ENCODE measurements around the gene C11orf58.
A peak's percentile ranks its signal among the peaks of the same experiment; 100 is the strongest.

Gene C11orf58

GRCh38 chr11:16785520-16786128, 47.2 kb downstream of the C11orf58 start:
- DNase-seq (ENCODE audit: low spot score) = peak; percentile 88

- DNase-seq (ENCODE audit: low spot score) = no peak
These were observed 47.7 kb downstream of the C11orf58 start for GRCh38 chr11:16786131-16786530.

- DNase-seq (ENCODE audit: low spot score) = no peak
These were observed 48.7 kb downstream of the C11orf58 start for GRCh38 chr11:16787035-16787742.

GRCh38 chr11:16788141-16789062, 50.0 kb downstream of the C11orf58 start:
- peak; percentile 78 for DNase-seq (ENCODE audit: low spot score)

DNA sequence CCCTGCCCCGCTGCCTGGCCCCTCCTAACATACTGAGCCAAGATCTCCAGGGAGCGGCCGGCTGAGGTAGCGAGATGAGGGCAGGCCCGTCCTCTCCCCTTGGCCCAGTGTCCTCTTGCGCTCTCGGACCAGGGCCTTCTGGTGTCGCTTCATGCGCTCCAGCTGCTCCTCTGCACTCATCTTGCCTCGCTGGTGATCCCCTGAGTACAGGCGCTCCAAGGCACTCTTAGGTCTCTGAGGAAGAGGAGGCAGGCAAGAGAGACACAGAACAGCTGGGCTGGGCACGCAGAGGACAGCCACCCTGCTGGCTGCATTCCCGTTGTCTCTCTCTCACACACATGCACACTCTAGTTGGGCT, 50.6 kb downstream of the C11orf58 start:
- DNase-seq (ENCODE audit: low spot score) = no peak

DNA sequence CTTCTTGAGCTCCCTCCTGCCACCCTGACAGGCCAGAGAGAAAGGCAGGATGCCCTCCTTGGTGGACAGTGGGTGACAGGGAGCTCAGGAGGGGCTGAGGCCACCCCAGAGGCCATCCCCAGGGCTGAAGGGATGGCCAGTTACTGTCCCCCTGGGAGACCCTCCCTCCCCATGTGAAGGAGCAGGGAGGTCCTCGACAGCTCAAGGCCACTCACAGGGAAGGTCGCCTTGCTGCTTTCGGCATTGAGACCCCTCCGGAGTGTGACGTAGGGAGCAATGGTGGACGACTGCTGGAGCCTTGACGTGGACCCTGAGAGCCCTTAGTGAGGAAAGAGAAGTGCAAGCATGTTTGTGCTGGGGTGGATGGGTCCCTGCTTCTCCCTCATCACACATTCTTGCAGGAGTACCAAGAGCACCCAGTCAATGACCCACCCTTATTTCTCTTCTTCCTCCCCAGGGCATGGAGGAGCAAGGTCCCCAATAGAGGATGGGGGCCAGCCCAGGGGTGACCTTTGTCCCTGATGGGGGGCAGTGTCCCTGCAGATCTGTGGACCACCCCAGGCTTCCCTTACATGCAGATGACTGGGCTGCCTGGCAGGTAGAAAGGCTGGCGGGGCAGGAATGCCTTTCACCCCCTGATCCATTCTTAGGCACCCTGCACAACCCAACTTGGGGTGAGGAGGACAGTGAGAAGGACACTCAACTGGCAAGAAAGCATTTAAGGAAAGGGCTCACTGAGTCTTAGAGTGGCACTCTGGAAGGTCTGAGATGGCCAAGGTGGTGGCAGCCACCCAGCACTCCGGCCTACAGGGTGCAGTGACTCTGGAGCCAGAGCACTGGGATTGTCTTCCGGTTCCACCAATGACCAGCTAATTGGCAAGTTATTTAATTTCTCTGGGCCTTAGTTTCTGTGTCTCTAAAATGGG, 51.4 kb downstream of the C11orf58 start:
- DNase-seq (ENCODE audit: low spot score) = no peak

DNA sequence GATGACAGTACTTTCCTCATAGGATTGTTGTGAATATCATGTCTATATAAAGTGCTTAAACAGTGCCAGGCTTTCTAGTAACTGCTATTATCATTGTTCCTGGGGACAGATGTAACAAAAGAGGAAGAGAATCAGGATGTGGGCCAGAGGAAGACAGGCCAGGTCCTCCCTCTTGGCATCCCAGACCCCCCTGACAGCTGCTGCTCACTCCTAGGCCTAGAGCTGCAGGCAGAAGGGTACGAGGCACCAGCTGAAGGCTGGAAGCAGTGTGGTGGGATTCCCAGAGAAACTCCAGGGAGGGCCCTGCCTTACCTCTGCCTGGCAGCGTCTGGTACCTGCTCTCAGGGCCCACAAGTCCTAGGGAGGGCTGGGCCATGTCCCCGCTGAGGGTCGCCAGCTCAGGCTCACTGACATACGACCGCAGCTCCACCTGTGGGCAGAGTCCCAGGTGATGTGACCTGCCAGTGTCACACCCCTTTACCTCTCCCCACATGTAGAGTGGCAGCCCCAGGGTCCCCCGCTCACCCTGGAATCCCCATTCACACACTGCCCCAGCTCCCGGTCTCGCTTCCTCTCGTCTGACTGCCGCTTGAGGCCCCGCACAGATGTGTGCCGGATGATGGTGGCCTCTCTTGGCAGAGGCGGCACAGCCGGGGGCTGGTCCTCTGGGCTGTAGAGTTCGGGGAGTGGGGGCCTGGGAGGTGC, 52.2 kb downstream of the C11orf58 start:
- no peak for DNase-seq (ENCODE audit: low spot score)

GRCh38 chr11:16791191-16791961, 52.9 kb downstream of the C11orf58 start:
- peak; percentile 49 for DNase-seq (ENCODE audit: low spot score)

DNA sequence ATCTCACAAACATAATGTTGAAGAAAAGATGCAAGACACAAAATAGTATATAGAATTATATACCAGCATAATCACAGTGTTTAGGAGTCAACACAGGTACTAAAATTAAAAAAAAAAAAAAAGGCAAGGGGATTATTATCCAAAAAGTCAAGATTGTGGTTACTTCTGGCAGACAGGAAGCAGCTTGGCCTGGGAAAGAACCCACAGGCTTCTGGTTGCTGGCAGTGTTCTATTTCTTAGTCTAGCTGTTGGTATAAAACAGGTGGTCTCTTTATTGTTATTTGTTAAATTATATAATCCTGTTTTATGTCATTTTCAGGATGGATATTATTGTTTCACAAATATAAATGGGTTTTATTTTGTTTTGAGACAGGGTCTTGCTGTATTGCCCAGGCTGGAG, 54.0 kb downstream of the C11orf58 start:
- DNase-seq (ENCODE audit: low spot score) = no peak

GRCh38 chr11:16793009-16793408, 54.6 kb downstream of the C11orf58 start:
- DNase-seq (ENCODE audit: low spot score) = no peak

DNA sequence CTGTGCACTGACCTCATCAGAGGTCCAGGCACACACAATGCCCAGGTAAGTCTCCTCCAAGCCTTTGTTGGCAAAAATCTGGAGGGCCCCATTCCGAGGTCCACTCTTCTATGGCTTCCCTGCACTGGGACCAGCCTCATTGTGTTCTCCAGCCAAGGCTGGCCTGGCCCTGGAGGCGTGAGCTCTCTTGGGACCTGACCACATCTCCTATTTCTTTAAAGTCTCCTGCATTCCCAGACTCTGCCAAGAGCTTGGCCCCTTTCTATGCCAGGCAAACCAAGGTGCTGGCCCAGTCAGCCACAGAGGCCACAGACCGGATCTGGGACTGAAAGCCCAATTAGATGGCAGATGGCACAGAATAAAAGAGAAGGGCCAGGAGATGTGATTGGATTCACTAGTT, 55.1 kb downstream of the C11orf58 start:
- DNase-seq (ENCODE audit: low spot score) = no peak

DNA sequence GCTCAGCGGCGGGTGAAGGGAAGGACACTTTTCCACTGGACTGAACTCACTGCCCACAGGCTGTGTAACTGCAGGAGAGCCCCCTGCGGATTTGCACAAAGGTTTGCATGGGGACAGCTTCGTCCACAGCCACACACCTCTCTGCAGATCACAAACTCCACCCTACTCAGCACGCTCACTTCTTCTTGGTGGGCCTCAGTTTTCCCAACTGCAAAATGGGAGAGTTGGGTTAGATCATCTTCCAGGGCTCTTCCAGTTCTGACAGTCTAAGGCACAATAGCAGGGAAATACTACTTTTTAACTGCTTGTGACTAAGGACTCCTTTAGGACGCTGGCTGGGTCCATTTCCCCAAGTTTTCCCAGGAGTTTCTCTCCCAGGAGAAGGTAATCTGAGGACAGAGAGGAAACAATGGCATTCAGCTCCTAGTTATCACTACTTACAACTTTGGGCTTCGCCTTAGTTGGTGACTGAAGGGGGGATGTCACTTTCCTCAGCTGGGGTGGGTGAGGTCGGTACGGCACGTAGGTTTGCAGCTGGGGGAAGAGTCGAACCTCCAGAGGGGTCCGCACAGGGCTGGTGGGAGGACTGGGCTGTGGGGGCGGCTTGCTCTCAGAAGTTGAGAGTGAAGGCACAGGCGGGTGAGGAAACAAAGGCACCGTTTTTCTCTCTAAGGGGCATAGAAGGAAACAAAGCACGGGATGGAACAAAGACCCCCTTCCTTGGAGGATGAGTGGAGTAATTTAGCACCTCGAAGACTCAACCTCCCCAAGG, 55.8 kb downstream of the C11orf58 start:
- DNase-seq (ENCODE audit: low spot score) = no peak

DNA sequence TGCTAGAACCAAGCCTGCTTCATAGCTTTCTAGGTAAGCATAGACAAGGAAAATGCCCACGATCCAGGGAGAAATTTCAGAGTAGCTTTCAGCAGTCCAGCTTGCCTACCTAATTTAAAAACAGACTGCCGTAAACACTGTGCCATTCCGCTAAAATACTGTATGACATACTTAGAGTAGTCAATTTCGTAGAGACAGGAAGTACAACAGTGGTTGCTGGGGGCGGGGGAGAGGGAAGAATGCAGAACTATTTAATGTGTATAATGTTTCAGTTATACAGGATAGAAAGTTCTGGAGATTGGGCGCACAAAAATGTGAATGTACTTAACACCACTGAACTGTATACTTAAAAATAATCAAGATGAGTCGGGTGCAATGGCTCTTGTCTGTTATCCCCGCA, 56.7 kb downstream of the C11orf58 start:
- no peak for DNase-seq (ENCODE audit: low spot score)

DNA sequence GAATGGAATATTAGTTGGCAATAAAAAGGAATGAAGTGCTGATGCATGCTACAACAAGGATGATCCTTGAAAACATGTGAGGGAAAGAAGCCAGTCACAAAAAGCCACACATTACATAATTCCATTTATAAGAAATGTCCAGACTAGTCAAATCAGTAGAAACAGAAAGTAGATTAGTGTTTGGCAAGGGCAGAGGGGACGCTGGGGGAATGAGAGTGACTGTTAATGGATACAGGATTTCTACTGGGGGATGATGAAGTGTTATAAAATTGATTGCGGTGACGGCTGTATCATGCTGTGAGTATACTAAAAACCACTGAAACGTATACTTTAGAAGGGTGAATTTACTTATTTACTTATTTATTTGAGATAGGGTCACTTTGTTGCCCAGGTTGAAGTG, 57.9 kb downstream of the C11orf58 start:
- no peak for DNase-seq (ENCODE audit: low spot score)

DNA sequence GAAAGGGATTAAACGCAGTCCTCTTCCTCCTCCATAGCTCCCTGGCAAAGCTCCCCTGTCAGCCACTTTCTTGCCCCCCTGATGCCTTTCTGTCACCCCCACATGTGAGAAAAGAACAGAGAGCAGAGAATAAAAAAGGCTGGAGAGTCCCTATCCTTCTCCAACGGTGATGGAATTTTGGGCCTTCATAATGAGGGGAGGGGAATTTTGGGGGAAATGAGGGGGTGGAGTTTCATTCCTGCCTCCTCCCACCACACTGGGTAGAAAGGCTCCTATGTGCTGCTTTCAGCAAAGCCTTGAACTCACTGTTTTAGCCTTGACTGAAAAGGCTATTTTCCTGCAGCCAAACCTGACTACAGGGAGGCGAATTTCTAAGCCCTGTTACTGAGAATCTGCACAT, 59.3 kb downstream of the C11orf58 start:
- no peak for DNase-seq (ENCODE audit: low spot score)

GRCh38 chr11:16799221-16799620, 60.8 kb downstream of the C11orf58 start:
- DNase-seq (ENCODE audit: low spot score) = no peak

GRCh38 chr11:16799890-16800289, 61.4 kb downstream of the C11orf58 start:
- DNase-seq (ENCODE audit: low spot score) = no peak

DNA sequence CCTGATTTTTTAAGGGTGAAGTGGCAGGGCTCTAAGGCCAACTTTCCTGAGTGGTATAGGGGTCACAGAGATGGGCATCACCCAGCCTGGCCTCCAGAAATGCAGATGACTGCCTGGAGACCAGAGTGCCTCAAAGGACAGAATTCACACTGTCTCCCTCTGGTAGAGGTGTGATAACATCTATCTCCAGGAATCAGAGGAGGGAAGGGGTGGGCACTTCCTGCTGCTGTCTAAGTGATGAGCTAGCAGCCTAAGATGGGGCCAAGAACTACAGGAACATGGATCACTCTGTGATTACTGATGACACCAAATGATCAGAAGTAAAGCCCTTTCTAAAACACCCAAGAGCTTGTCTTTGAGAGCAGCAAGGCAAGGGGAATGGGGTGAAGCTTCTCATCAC, 61.9 kb downstream of the C11orf58 start:
- no peak for DNase-seq (ENCODE audit: low spot score)

- DNase-seq (ENCODE audit: low spot score) = no peak
These were observed 63.0 kb downstream of the C11orf58 start for GRCh38 chr11:16801288-16801980.

All from Ammon's horn (tissue), 1 donor.